DMS153 treated with DMSO at 0.1 percent for 48 hours (cell line): ENCODE results near the gene DLG2.
"Not testable (repeated sequence)": the region's sequence is repeated elsewhere in the genome, so short reads cannot be mapped to it uniquely, and the experiment has no call there.

Source experiments
- DNase-seq: peaks from one replicate; lab custom pipeline; 2025; ENCODE audit not compliant: unreplicated experiment; lab: John Stamatoyannopoulos, UW

Gene DLG2

DNA sequence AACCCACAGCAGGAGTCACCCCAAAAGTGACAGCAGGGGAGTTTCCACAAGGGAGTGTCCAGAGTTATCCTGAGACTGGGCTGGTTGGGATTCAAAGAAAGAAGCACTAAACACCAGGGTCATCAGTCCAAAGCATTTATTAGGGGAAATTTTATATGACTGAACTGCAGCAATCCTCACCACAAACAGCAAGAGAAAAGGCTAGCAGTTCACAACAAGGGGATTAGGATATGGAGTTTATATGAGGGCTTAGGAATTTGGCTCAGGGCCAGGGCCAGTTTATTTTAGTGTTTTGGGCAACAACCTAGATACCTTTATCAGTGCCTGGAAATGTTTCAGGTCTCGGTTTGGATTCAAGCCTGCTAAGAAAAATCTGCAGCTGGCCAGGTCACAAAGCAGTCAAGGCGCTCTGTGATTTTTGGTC is 16.1 kb upstream of the DLG2 start:
- DNase-seq: no peak

DNA sequence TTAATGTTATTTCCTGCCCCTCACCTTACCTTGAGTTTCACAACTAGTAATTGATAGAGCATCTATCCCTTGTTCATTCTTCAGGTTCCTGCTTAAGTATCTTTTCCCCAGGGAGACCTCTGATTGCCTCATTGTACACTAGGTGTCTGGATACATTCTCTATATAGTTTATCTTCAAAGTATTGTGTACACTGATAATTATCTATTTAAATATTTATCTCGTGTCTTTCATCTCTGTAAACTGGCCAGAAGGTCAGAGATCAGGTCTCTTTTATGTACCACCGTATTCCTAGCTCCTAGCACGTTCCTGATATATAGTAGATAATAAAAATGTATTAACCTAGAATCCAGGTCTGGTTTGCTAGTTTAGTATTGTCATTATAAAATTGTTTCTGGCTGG is 7.6 kb upstream of the DLG2 start:
- DNase-seq: no peak

DNA sequence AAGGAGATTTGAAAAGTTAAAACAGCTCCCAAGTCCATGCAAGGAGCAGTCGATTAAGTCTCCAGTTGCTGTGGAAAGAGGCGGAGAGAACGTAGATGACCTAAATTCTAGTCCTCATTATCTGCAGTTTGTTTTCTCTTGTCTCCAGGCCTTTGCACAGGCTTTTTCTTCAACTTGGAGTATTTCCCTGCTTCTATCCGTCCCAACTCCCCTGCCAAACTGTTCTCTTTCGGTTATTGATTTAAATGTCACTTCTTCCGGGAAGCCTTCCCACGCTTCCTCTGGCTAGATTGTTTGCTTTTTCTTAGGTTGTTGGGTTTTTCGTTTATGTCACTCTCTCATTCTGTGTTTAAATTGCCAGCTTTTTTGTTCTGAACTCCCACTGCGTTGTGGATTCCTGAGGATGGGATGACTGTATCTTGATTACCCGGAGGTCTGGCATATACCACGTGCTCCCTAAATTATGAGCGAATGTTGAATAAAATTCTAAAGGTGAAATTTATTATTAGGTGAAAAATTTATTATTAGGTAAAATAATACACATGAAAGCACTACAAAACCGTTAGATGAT is 1.7 kb upstream of the DLG2 start:
- no peak for DNase-seq

DNA sequence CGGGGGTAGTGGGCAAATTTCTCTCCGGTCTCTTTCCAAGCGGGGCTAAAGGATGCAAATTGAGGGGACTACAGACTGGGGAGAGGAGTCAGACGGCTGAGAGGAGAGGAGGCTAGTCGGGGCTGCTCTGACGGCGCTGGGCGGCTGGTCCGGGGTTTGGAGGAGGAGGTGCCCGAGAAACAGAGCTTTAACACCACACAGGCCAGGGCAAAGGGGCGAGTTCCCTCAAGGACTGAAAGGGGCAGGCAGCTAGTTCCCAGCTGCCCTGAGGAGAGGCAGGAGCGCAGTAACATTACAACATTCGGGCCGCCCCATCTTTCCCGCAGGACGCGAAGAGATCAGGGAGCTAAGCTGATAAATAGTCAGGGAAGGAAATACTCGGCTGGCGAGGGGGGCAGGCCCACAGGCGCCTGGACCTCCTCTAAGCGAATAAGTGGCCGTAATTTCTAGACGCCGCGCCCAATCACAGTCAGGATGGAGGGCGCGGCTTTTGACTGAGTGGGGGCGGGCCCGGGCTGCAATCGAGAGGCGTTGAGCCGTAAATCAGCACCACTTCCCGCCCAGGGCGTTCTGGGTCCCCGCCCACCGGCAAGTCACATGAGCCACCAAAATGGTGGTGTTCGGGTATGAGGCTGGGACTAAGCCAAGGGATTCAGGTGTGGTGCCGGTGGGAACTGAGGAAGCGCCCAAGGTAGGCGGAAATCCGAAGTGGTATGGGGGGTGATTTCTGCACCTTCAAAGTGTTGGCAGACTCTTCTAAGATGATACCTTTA is 1.0 kb upstream of the DLG2 start, which contains the start of gene TMEM126B:
Gene TMEM126B (plus strand): TSS at position 596 of the 773 bp plus-strand sequence. CDS start 15 bp downstream, at position 611.
- peak; percentile 97 for DNase-seq

DNA sequence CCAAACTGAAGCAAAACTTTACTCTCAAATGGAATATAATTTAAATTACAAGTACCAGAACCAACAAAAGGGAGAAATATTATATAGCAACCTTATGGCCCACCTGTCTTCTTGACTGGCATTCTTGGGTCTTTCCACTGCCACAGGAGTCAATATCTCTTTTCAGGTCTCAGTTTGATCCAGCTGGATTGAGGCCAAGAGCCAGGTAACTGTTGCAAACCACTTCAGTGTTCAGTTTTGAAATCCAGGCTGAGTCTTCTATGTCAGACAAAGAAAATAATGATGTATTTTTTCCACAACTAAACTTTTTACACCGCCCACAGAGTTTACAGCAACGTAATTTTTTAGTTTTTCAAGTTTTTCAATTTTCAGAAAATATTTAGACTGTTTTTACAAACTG is 648 bp downstream of the DLG2 start:
- DNase-seq: no peak

DNA sequence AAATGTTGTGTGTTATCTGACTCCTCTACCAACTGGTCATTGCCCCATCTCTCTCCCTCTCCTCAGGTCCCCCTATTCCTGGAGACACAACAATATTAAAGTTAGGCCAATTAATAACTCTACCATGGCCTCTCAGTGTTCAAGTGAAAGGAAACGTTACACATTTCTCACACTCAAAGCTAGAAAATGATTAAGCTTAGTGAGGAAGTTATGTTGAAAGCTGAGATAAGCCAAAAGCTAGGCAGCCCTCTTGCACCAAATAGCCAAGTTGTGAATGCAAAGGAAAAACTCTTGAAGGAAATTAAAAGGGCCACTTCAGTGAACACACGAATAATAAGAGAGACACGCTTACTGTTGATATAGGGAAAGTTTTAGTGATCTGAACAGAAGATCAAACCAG is 6.9 kb downstream of the DLG2 start:
- DNase-seq: no peak

DNA sequence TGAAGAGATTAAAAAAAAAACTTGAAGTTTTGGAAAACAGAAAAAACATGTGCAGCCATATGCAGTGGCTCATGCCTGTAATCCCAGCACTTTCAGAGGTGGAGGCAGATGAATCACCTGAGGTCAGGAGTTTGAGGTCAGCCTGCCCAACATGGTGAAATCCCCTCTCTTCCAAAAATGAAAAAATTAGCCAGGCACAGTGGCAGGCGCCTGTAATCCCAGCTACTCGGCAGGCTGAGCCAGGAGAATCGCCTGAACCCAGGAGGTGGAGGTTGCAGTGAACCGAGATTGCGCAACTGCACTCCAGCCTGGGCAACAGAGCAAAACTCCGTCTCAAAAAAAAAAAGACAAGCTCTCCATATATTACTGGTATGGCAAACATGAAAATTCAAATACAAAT is 7.6 kb downstream of the DLG2 start:
- DNase-seq: no peak

DNA sequence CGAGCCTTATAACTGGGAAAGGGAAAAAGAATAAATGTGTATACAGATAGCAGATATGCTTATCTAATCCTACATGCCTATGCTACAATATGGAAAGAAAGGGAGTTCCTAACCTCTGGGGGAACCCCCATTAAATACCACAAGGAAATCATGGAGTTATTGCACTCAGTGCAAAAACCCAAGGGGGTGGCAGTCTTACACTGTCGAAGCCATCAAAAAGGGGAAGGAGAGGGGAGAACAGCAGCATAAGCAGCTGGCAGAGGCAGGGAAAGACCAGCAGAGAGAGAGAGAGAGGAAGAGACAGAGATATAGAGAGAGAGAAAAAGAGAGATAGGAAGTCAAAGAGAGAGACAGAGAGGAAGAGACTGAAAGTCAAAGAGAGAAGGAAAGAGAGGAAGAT is 15.5 kb downstream of the DLG2 start:
- not testable (repeated sequence) for DNase-seq

DNA sequence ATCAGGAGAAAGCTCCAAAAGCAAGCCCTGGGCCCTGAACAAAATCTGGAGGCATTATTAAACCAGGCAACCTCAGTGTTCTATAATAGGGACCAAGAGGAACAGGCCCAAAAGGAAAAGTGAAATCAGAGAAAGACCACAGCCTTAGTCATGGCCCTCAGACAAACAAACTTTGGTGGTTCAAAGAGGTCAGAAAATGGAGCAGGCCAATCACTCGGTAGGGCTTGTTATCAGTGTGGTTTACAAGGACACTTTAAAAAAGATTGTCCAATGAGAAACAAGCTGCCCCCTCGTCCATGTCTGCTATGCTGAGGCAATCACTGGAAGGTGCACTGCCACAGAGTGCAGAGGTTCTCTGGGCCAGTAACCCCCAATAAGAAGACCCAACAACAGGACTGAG is 17.9 kb downstream of the DLG2 start:
- DNase-seq: not testable (repeated sequence)

DNA sequence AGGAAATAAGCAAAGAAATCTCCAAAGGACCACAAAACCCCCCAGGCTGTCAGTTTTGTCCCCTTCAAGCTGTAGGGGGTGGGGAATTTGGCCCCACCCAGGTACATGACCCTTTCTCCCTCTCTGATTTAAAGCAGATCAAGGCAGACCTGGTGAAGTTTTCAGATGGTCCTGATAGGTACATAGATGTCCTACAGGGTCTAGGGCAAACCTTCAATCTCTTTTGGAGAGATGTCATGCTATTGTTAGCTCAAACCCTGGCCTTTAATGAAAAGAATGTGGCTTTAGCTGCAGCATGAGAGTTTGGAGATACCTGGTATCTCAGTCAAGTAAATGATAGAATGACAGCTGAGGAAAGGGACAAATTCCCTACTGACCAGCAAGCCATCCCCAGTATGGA is 18.5 kb downstream of the DLG2 start:
- not testable (repeated sequence) for DNase-seq

DNA sequence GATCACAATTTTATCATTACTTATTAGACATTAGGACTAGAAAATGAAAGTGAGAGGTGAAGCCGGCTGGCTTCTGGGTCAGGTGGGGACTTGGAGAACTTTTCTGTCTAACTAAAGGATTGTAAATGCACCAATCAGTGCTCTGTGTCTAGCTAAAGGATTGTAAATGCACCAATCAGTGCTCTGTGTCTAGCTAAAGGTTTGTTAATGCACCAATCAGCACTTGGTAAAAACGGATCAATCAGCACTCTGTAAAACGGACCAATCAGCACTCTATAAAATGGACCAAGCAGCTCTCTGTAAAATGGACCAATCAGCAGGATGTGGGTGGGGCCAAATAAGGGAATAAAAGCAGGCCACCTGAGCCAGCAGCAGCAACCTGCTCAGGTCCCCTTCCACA is 20.9 kb downstream of the DLG2 start:
- not testable (repeated sequence) for DNase-seq

DNA sequence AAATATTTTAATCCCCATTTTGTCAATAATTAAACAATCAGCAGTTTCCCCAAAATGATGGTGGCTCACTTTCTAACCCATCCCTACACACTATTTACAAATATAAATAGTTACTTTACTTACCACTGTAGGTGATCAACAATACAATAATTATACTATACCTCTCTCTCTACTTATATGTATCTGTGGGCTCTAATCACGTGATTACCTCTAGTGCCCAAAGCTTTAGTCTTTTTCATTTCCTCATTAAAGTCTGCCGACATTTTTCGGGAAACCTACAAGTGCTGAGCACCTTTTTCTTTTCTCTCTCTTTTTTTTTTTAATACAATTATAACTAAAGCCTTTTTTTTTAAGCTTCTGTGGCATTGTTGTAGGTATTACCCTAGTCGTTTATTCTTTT is 23.9 kb downstream of the DLG2 start:
- no peak for DNase-seq

DNA sequence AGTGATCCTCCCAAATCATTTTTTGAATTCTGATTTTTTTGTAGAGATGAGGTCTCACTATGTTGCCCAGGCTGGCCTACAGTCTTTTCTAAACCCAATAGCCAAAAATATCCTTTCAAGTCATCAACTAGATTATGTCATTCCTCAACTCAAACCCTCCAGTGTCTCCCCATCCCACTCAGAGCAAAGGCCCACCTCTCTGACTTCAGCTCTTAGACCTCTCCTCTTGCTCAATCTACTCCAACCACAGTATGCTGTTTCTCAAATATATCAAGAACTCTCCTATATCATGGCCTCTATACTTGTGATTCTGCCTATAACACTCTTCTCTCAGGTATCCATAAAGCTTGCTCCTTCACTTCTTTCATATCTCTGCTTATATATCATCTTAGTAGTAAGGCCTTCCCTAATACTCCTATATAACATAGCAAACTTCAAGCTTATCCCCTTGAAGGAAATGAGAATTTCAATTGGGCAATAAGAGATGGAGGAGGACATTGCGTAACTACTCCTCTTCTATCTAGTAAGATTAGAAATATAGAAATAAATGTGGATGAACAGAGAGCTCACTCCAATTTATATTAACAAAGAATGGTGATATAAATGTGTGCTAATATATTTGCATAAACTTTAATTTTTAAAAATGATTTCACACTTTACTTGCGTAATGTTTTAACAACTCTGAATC is 24.5 kb downstream of the DLG2 start:
- no peak for DNase-seq

DNA sequence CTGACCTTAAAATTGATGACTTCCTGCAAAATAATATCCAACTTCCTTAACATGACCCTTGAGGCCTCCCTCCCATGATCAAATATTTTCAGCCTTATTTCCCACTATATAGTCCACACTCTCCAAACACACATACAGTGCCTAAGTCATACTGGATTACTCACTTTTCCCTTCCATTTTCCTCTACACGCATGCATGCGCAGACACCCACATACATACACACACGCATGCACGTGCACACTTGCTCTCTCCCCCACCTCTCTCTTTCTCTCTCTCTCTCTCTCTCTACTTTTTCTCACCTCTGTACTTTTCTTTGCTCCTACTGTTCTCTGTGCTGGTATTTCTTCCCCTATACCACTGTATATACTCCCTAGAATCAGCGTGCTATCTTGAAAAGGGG is 28.1 kb downstream of the DLG2 start:
- DNase-seq: no peak

DNA sequence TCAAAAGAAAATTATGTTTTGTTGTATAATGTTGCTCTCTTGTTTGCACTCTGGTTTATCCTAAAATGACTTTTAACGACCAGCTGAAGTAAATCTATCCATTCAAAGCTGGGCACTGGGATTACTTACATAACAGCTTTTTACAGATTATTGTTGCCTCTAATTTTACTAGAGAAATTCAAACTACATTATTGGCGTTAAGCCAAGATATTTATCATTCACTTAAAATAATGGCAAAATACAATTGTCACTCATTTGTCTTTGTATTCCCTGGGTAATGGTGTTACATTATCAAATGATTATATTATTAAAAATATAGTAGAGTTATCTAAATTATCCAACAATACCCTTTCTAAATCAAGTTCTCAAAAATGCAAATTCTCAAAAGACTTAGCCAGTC is 30.3 kb downstream of the DLG2 start:
- DNase-seq: no peak

DNA sequence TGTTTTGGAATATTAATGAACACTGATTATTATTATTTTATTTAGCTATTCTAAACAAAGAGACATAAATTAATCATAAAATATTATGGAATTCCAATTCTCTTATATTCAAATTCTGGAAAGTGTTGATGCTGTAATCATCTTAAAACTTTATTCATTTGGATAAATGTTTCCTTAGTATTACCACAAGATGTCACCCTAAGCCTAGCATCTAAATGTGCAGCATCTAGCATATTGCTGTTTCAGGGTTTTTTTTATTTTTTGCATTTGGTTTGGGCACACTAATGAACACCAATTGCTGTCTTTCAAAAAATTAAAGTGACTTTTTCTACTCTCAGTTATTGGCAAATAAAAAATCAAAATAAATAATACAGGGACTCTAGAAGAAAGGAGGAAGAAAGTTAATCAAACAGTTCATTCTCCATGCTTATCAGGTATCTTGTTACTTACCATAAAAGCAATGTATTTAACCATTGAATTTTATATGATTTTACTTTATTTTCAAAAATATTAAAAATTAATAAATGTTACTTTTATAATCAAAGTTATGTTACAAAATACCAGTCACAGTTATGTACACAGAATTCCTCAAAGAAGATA is 31.8 kb downstream of the DLG2 start:
- peak; percentile 4 for DNase-seq

DNA sequence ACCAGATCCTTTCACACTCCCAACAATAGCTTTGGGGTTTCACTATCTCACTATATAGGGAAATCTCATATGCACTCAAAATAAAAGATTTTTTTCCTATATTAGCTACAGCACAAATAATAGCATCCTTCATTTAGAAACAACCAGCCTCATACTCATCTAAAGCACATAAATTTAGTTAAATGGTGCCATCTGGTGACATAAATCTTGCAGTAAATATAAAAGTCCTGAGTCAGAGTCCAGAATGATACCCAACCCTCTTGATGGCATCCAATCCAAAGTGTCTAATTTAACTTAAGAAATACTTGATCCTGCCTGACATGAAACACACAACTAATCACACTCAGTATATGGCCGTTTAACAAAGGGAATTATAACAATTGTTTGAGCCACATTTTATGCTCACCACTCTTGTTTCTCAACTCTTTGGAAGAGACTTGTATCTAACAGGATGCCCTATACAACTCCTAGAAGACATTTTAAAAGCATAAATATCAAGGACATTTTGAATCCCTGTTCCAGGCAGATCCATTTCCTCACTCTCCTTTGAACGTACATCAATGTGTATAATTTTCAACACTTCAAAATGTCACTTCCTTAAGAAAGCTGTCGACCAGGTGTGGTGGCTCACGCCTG is 36.2 kb downstream of the DLG2 start:
- DNase-seq: no peak

DNA sequence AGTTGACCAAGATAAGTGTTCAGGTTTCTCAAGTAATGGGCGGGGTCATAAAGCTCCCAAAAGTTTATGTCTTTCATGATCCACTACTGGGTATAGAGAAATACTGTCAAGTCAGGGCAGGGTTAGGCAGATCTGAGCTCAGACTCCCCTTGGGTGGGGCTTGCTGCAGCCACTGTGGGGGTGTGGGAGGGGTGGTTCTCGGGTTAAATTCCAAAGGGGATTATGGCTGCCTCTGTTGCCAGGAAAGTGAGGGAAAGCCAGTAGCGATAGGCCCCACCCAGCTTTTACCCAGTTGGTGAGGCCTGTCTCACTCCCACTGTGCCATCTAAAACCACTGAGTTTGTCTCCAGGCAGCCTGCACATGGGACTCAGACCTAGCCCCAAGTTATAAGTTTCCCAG is 37.8 kb downstream of the DLG2 start:
- DNase-seq: no peak

DNA sequence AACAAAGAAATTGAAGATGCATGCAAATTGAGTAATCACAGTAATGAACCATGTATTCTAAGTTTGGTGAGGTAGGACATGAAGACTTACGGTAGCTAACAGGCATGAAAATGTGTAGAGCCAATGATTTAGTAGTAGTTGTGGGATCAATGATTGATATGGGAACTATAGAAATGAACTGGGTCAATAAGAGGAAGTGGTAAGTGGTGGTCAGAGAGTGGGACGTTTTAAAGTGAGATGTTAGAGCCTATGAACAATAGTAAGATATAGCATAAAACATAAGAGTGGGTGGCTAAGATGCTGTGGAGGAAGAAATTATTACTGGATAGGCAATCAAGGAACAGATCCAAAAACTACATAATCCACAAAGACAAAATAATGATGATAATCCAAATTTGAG is 45.0 kb downstream of the DLG2 start:
- no peak for DNase-seq

DNA sequence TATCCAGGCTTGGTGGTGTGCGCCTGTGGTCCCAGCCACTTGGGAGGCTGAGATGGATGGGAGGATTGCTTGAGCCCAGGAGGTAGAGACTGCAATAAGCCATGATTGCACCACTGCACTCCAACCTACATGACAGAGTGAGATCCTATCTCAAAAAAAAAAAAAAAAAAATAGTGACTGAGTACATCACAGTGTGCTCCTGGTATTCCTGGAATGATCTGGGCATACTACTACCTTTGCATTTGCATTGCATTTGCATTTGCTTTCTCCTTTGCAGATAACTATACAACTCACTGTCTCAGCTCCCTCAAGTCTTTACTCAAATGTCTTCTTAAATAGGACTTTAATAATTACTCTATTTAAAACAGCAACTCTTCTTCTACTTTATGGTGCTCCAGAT is 51.8 kb downstream of the DLG2 start:
- no peak for DNase-seq

DNA sequence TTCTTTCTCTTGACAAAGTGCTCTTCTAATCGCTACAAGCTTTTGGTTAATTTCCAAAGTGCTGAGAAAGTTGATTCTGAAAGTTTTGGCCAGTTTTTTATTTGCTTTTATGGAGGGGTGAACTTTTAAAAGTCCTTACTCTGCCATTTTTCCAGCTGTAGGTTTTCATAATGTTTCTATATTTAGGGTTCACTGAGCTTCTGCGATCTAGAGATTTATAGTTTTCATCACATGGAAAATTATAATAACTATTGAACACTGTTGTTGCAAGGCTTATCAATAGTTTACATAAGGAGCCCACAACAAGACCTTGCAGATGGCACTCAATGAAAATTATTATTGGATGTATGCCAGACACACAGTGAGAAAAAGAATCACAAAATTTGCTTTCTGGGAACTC is 55.1 kb downstream of the DLG2 start:
- no peak for DNase-seq
